Breast epithelium (tissue), 4 donors: Measurements from ENCODE around the gene TCFL5. TPM values are rescaled to one million over a fixed set of nuclear protein-coding genes. Genes with fewer than 3 reads are reported as not detected.
A peak's percentile ranks its signal among the peaks of the same experiment; 100 is the strongest.

Source experiments
- DNase-seq, 2 donors: peaks; one replicate each; pipeline ENCODE4 v3.0.0-alpha.2; 2019; ENCODE audit warnings: low spot score in 2 of 2
- H3K27ac ChIP-seq, 2 donors: fragments of 200-600 bp; sonication (generic) in 1 of 2; one replicate each; pipeline ENCODE4 v1.5.1; 2016 to 2019; ENCODE audit warnings: mild to moderate bottlenecking in 1 of 2
- H3K27me3 ChIP-seq, 2 donors: fragments of 200-600 bp; sonication (generic) in 1 of 2; one replicate each; pipeline versions ENCODE4 v1.5.1 to v1.6.0; 2017 to 2019; ENCODE audit warnings: control low read depth in 1 of 2, mild to moderate bottlenecking in 1 of 2
- H3K36me3 ChIP-seq: fragments of 200-600 bp; one replicate; pipeline ENCODE4 v1.5.1; 2019
- H3K4me1 ChIP-seq, 2 donors: fragments of 200-600 bp; sonication (generic); one replicate each; pipeline ENCODE4 v1.5.1; 2016 to 2019; ENCODE audit warnings: control low read depth in 1 of 2
- H3K4me3 ChIP-seq, 3 donors: fragments of 200-600 bp; sonication (generic); 1 replicate in 2 of 3; 2 replicates in 1 of 3; pipeline ENCODE4 v1.5.1; 2016 to 2019; ENCODE audit warnings: mild to moderate bottlenecking in 3 of 3, moderate library complexity in 2 of 3
- H3K9me3 ChIP-seq, 2 donors: fragments of 200-600 bp; sonication (generic) in 1 of 2; one replicate each; pipeline ENCODE4 v1.5.1; 2016 to 2019; ENCODE audit warnings: control low read depth in 1 of 2
- POLR2A ChIP-seq: fragments of 450-650 bp; IDR thresholded peaks from one replicate; pipeline ENCODE4 v1.6.1; 2016; ENCODE audit warnings: antibody characterized with exemption, mild to moderate bottlenecking, moderate library complexity
- POLR2AphosphoS5 ChIP-seq, 3 donors: sonication (generic); formaldehyde crosslinking; IDR thresholded peaks; one replicate each; pipeline ENCODE4 v1.6.1; 2017; ENCODE audit warnings: antibody characterized with exemption in 3 of 3
- intact Hi-C: fragments of 100-400 bp; cut with DNase I; formaldehyde crosslinking; loops from one replicate; pipeline ENCODE4 v1.15.1; 2023; ENCODE audit warnings: low total_unique reads
- total RNA-seq, 3 donors: library from RNA; depleted of rRNA; stranded (reverse); fragments of >200 nt; gene quantifications; one replicate each; pipeline ENCODE4 v1.1.0, GENCODE V29; 2016
- TF ChIP-seq, protein P1 (sequence below), 3 donors: fragments of 450-650 bp; IDR thresholded peaks; one replicate each; pipeline ENCODE4 v1.5.1; 2016 to 2017; ENCODE audit warnings: antibody characterized with exemption in 3 of 3, mild to moderate bottlenecking in 3 of 3, moderate library complexity in 3 of 3

Gene TCFL5
- total RNA-seq, 3 donors from 2014 or later: 7.8 to 21.0 (median 12.5) TPM

DNA sequence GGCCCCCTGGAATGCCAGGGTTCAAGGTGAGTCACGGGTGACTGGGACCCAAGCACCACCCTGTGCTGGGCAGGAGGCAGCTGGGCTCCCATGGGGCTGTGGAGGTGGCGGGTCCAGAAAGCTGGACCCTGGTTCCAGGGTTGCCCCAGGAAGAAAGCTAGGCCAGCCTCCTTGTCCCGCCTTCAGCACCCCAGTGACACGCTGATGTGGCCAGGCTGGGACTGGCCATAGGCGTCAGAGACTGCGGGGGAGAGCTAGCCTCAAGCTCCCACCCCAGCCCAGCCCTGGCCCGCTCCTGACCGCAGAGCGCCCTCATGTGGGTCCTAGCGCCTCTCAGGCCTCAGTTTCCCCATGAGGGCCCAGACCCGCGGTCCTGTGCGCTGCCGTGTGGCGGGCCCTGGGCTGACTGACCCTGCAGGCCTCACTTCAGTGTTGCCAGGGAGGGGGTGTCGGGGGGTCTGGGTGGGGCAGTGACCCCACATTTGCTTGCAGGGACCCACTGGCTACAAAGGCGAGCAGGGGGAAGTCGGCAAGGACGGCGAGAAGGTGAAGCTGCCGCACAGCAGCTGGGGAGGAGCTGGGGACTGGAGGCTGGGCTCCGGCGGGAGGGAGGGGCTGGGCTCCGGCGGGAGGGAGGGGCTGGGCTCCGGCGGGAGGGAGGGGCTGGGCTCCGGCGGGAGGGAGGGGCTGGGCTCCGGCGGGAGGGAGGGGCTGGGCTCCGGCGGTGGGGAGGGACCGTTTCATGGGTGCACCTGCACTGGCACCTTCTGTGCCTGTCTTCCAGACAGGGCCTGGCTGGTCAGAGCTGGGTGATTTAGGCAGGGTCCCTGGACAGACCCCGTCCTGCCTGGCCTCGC is 36.9 kb downstream of the TCFL5 start:
- Histone ChIP-seq H3K4me1 (peaks cover 5 to 8% of the 10 kb centered on the region in 2 donors), H3K9me3 (no peaks in the 10 kb centered on the region), H3K27ac (peak overlapping the region; percentile 73 to 78), H3K4me3 (peak overlapping the region in 2 of 3 donors; percentile 53 to 69), H3K27me3 (no peaks in the 10 kb centered on the region), H3K36me3 (no peaks in the 10 kb centered on the region)
- intact Hi-C loops: no loop called here
- peak in 1 of 2 donors; percentile 64 for DNase-seq
- no peak for TF ChIP-seq POLR2AphosphoS5 (IDR thresholded peaks at IDR 0.05)
- TF ChIP-seq, protein P1, sequence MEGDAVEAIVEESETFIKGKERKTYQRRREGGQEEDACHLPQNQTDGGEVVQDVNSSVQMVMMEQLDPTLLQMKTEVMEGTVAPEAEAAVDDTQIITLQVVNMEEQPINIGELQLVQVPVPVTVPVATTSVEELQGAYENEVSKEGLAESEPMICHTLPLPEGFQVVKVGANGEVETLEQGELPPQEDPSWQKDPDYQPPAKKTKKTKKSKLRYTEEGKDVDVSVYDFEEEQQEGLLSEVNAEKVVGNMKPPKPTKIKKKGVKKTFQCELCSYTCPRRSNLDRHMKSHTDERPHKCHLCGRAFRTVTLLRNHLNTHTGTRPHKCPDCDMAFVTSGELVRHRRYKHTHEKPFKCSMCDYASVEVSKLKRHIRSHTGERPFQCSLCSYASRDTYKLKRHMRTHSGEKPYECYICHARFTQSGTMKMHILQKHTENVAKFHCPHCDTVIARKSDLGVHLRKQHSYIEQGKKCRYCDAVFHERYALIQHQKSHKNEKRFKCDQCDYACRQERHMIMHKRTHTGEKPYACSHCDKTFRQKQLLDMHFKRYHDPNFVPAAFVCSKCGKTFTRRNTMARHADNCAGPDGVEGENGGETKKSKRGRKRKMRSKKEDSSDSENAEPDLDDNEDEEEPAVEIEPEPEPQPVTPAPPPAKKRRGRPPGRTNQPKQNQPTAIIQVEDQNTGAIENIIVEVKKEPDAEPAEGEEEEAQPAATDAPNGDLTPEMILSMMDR (IDR thresholded peaks at IDR 0.05): no peak
- TF ChIP-seq POLR2A: no peak

DNA sequence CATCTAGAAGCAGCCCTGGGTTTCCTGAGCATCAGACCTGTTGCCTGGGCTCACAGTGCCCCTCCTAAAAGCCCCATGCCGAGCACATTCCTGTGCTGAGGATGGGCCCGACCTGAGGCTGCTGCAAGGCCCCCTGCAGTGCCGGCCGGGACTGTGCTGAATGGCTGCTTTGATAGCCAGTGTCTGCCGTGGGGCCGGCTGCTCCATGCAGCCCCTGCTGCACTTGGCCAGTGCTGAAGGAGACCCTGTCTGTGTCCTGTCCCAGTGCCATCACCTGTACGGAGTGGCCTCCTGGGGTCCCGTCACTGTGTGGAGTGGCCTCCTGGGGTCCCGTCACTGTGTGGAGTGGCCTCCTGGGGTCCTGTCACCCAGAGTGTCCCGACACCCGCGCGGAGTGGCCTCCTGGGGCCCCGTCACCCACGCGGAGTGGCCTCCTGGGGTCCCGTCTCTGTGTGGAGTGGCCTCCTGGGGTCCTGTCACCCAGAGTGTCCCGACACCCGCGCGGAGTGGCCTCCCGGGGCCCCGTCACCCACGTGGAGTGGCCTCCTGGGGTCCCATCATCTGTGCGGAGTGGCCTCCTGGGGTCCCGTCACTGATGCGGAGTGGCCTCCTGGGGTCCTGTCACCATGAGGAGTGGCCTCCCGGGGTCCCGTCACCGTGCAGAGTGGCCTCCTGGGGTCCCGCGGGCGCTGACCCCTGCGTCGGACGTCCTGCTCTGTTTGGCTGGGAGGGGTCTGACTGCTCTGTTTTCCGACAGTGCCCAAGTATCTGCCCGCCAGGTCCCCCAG is 37.7 kb downstream of the TCFL5 start:
- Histone ChIP-seq H3K9me3 (no peaks in the 10 kb centered on the region), H3K4me3 (peak overlapping the region in 1 of 3 donors; percentile 69), H3K27me3 (no peaks in the 10 kb centered on the region), H3K27ac (peak overlapping the region in 1 of 2 donors; percentile 78), H3K36me3 (no peaks in the 10 kb centered on the region), H3K4me1 (peaks cover 10 to 12% of the 10 kb centered on the region in 2 donors)
- DNase-seq: no peak
- TF ChIP-seq POLR2AphosphoS5 (IDR thresholded peaks at IDR 0.05): no peak
- TF ChIP-seq POLR2A: no peak
- TF ChIP-seq, protein P1 (IDR thresholded peaks at IDR 0.05): no peak
- intact Hi-C loops: no loop called here

DNA sequence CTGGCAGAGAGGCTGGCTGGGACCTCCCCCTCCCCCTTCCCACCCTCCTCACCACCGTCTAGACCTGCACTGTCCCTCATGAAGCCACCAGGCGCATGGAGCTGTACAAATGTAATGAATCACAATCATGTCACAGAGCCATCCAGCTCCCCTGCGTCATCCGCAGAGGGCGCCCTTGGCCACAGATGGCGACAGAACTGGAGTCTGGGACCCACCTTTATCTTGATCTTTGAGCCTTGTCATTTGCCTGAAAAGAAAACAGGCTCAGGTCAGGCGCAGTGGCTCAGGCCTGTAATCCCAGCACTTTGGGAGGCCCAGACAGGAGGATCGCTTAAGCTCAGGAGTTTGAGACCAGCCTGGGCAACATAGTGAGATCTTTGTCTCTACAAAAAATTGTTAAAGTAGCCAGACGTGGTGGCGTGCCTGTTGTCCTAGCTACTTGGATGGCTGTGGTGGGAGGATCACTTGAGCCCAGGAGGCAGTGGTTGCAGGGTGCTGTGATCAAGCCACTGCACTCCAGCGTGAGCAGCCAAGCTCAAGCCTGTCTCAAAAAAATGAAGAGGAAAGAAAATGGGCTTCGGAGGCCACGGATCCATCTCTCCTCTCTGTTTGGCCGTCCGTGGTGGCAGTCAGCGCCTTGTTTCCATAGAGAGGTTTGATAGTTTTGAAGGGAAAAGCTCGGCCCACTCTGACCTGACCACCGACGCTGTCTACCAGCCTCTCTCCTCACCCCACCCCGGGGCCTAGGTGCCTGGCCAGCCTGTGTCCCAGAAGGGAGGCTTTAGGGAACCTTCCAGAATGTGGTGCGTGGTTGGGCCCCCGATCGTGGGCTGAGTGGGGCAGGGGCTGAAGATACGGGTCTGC is 38.6 kb downstream of the TCFL5 start:
- no peak for DNase-seq
- TF ChIP-seq POLR2AphosphoS5 (IDR thresholded peaks at IDR 0.05): no peak
- TF ChIP-seq, protein P1 (IDR thresholded peaks at IDR 0.05): peak in 1 of 3 donors; percentile 13
- Histone ChIP-seq H3K9me3 (no peaks in the 10 kb centered on the region), H3K27ac (no peak overlapping the region), H3K27me3 (no peaks in the 10 kb centered on the region), H3K4me3 (no peak overlapping the region), H3K36me3 (no peaks in the 10 kb centered on the region), H3K4me1 (peaks cover 18 to 21% of the 10 kb centered on the region in 2 donors)
- intact Hi-C loops: no loop called here

DNA sequence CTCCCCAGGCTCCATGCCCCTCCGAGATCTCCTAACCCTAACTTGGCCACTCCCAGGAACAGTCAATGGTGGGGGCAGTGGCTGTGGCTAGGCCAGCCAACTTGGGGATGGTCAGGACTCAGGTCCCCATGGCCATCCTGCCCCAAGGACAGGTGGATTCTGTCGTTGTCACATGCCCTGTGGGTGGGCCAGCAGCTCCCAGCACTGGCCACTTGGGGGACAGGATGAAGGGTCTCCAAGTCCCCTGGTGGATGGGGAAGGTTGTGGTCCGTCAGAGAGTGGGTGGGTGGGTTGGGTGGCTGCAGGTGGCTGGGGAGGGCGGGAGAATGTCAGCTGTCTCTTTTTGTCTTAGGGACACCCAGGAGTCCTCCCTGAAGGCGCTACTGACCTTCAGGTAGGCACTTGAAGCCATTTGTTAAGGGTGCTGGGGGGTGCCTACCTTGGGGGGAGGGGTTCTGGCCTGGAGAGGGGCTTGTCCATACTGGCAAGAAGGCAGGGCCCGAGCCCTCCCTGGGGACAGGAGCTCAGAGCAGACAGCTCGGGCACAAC is 39.3 kb downstream of the TCFL5 start:
- Histone ChIP-seq H3K27ac (no peak overlapping the region), H3K36me3 (no peaks in the 10 kb centered on the region), H3K4me3 (no peak overlapping the region), H3K27me3 (peaks cover under 1% of the 10 kb centered on the region in 2 donors), H3K4me1 (peaks cover 19 to 28% of the 10 kb centered on the region in 2 donors), H3K9me3 (no peaks in the 10 kb centered on the region)
- TF ChIP-seq POLR2AphosphoS5 (IDR thresholded peaks at IDR 0.05) (no peak), POLR2A (no peak)
- TF ChIP-seq, protein P1 (IDR thresholded peaks at IDR 0.05): no peak
- no peak for DNase-seq
- intact Hi-C loops: no loop called here
